ENCODE results near the gene CELSR2.

Gene CELSR2

GRCh38 chr1:109312978-109313775, 63.8 kb downstream of the CELSR2 start:
- DNase-seq: no peak

GRCh38 chr1:109314795-109315194, 65.5 kb downstream of the CELSR2 start:
- DNase-seq: no peak

GRCh38 chr1:109315288-109315687, 65.9 kb downstream of the CELSR2 start:
- DNase-seq: no peak

GRCh38 chr1:109316506-109316905, 67.2 kb downstream of the CELSR2 start:
- DNase-seq: no peak

- DNase-seq: no peak
Measured at GRCh38 chr1:109319114-109319513, 69.8 kb downstream of the CELSR2 start.

GRCh38 chr1:109322974-109323373, 73.6 kb downstream of the CELSR2 start:
- no peak for DNase-seq
